PC-3 (cell line): ENCODE measurements around the gene TSC22D3.

Experiments
- CTCF ChIP-seq: fragments of 300-600 bp; sonication (generic); conservative IDR thresholded peaks from 2 replicates; pipeline ENCODE4 v1.5.1; 2017; ENCODE audit warnings: antibody characterized with exemption, low read depth, mild to moderate bottlenecking, low read length
- EZH2 ChIP-seq: fragments of 300-600 bp; sonication (generic); IDR thresholded peaks from one replicate; pipeline ENCODE4 v1.6.1; 2017; ENCODE audit warnings: antibody characterized with exemption, mild to moderate bottlenecking, low read length; ENCODE audit not compliant: unreplicated experiment

GRCh38 chrX:107742700-107743191 lies 32.8 kb downstream of the TSC22D3 start:
- TF ChIP-seq CTCF (no peak), EZH2 (no peak)
